Activated T-cell treated with anti-CD3 and anti-CD28 coated beads for 1 hour (primary cell): ENCODE data around the gene BUB1.
"Not testable (repeated sequence)": the region's sequence is repeated elsewhere in the genome, so short reads cannot be mapped to it uniquely, and the experiment has no call there.

ENCODE experiments used
- DNase-seq: peaks from one replicate; pipeline ENCODE4 v3.0.0-alpha.2; 2020; ENCODE audit warnings: low read depth

The BUB1 gene

GRCh38 chr2:110690083-110690965 lies 12.5 kb upstream of the BUB1 start:
- DNase-seq, result no peak

- no peak for DNase-seq
These were observed 10.8 kb upstream of the BUB1 start for GRCh38 chr2:110688594-110689091.

GRCh38 chr2:110687775-110688484 lies 10.1 kb upstream of the BUB1 start:
- not testable (repeated sequence) for DNase-seq

- no peak for DNase-seq
These were observed 5.0 kb upstream of the BUB1 start for GRCh38 chr2:110682872-110683271.

DNA sequence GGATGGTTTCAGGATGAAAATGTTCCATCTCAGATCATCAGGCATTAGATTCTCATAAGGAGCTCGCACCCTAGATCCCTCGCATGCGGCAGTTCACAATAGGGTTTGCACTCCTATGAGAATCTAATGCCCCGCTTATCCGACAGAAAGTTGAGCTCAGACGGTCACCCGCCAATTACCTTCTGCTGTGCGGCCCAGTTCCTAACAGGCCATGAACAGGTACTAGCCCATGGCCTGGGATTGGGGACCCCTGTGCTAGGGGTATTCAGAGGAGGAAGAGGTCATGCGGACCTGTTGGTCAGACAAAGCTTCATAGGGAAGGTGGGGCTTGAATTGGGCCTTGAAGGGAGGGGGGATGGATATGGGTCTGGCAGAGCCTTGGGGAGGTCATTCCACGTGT lies 4.4 kb upstream of the BUB1 start:
- no peak for DNase-seq

DNA sequence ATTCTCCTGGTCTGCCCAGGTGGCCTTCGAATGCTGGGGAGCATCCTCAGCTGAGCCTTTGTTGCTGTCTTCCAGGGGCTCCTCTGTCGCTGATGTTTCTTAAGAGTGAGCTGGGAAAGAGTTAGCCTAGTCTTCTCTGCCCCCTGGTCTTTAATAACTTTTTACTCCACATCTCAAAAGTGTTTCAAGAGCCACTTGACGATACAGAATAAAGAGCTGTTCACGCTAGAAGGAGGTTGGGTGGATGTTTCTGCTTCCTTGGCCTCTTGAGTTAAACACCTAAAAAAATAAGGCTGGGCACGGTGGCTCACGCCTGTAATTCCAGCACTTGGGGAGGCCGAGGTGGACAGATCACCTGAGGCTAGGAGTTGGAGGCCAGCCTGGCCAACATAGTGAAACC lies 2.8 kb upstream of the BUB1 start:
- no peak for DNase-seq

GRCh38 chr2:110679865-110680264 lies 2.0 kb upstream of the BUB1 start:
- DNase-seq, result no peak

GRCh38 chr2:110679337-110679707 lies 1.5 kb upstream of the BUB1 start:
- no peak for DNase-seq

GRCh38 chr2:110678457-110679336 lies 834 bp upstream of the BUB1 start:
- DNase-seq, result peak; percentile 5

GRCh38 chr2:110677080-110677479 lies 783 bp downstream of the BUB1 start:
- DNase-seq, result no peak

DNA sequence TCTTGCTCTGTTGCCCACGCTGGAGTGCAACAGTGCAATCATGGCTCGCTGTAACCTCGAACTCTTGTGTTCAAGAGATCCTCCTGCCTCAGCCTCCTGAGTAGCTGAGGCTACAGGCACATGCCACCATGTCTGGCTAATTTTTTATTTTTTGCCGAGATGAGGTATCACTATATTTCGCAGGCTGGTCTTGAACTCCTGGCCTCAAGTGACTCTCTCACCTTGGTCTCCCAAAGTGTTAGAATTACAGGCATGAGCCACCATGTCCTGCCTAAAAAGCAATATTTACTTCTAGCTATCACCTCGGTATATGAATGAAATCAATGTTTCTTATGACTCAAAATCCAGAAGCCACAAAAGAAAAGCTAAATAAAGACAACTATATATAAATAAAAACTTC lies 2.2 kb downstream of the BUB1 start:
- no peak for DNase-seq

DNA sequence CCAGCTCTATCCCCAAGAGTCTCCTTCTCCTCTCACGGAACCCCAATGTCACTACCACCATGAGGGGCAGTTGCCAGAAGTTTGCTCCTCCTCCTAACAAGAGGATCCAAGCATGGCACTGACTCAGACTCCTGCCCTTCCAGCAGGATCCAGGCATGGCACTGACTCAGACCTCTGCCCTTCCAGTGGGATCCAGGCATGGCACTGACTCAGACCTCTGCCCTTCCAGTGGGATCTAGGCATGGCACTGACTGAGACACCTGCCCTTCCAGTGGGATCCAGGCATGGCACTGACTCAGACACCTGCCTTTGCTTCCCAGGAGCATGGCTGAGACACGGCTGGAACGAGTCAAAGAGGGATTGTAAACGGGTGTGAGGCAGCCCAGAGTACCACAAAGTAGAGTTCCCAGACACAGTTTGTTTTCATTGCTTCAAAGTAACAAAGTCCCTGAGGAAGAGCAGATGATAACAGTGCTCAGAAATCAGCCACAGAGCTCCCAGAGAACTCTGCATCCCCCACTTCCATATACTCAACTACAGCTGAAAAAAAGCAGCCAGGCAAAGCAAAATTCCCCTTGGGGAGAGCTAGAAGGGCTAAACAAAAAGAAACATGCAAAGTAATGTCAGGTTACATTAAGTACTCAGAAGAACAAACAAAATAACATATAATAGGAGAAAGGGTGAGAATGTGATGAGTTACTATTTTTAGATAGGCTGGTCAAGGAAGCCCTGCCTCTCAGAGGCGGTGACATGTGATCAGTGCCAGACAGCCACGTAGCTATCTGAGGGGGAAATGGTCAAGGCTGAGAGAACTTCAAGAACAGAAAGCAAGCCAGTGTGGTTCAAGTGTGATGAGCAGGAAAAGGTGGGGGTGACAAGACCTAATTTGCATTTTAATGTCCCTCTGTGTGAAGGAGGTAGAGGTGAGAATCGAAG lies 3.0 kb downstream of the BUB1 start:
- DNase-seq, result no peak

DNA sequence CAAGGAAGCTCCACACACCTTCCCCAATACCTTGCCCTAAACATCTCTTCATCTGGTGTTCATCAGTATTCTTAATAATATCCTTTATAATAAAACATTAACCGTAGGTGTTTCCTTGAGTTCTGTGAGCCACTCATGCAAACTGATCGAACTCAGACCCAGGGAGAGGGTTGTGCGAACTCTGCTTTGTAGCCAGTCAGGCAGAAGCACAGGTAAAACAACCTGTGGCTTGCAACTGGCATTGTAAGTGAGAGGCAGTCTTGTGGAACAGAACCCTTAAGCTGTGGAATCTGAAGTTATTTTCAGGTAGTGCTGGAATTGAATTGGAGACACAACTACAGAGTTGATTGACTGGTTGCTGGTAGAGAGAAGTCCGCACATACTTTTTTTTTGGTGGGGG lies 4.7 kb downstream of the BUB1 start:
- no peak for DNase-seq

- no peak for DNase-seq
These were observed 7.0 kb downstream of the BUB1 start for GRCh38 chr2:110670826-110671225.

DNA sequence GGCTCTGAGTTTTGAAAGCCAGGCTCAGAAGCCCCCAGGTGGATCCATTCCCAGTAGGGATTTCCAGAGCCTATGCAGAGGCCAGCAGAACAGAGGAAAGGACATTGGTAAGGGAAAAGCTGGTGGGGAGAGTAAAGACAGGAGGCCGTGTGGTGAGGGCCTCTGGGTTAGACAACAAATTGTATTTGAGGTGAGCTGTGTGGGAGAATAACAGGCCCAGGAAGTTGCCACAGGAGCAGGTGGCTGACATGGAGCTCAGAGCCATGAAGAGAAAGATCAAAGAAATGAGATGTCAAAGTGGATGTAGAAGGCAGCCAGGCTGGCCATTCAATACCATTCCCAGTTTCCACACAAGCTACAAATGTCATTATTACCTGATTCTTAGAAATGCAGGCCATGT lies 8.8 kb downstream of the BUB1 start:
- DNase-seq, result no peak

DNA sequence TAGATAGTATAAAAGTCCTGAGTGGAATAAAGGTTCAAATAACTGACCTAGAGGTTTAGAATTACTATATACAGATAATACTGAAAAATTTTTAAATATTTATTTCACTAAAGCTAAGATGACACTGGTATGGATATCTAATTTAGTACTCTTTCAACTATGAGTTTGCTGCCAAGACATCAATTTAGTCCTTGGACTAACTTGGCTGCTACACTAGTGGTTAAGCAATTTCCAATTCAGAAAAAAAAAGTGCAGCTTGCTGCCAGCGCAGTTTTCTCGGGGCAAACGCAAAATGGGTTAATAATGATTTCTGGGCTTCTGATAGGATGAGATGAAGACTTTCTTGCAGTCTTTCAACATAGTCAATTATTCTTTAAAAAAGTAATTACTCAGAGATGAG lies 10.8 kb downstream of the BUB1 start:
- no peak for DNase-seq

- no peak for DNase-seq
These were observed 13.7 kb downstream of the BUB1 start for GRCh38 chr2:110664135-110664534.

DNA sequence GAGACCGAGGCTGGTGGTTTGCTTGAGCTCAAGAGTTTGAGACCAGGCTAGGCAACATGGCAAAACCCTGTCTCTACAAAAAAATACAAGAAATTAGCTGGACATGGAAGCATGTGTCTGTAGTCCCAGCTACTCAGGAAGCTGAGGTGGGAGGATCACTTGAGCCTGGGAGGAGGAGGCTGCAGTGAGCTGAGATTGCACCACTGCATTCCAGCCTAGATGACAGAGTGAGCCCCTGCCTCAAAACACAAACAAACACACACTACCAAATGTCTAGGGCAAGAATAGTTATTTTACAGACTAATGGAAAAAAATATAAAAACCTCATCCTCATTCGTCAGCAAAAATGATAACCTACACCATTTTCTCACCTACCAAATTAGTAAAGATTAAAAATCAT lies 15.3 kb downstream of the BUB1 start:
- no peak for DNase-seq

GRCh38 chr2:110660558-110660957 lies 17.3 kb downstream of the BUB1 start:
- no peak for DNase-seq

DNA sequence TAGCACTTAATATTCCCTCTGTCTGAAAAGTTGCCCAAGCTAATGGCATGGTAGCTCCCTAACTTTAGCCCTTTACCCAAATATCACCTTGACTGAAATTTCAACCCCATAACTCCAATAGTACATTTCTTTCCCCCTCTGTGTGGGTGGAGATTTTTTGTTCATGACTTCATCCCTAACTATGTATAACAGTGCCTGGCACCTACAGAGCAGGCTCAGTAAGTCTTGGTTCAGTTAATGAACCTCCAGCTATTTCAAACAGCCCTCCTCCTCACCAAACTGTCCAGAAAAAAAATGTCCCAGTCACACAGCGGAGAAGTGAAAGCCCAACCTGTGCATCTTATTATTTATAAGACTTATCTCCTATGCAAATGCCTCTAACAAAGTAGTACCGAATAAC lies 18.6 kb downstream of the BUB1 start:
- DNase-seq, result no peak

- DNase-seq, result no peak
These were observed 20.0 kb downstream of the BUB1 start for GRCh38 chr2:110657724-110658305.
